Duodenal mucosa (tissue), 2 donors: ENCODE data around the gene SCART1.

Experiments
- H3K27ac ChIP-seq: one replicate; pipeline ENCODE4 v1.7.0; 2013; ENCODE audit warnings: low read depth, low read length
- H3K27me3 ChIP-seq, 2 donors: one replicate each; pipeline ENCODE4 v1.7.0; 2013; ENCODE audit warnings: low read length in 2 of 2, control low read depth in 1 of 2; ENCODE audit not compliant: insufficient read depth in 2 of 2, control insufficient read depth in 1 of 2
- H3K36me3 ChIP-seq, 2 donors: one replicate each; pipeline ENCODE4 v1.7.0; 2013; ENCODE audit warnings: low read length in 2 of 2, control low read depth in 1 of 2; ENCODE audit not compliant: insufficient read depth in 2 of 2, control insufficient read depth in 1 of 2
- H3K4me1 ChIP-seq, 2 donors: one replicate each; pipeline ENCODE4 v1.7.0; 2013; ENCODE audit warnings: low read length in 2 of 2, control low read depth in 1 of 2; ENCODE audit not compliant: insufficient read depth in 2 of 2, control insufficient read depth in 1 of 2
- H3K4me3 ChIP-seq, 2 donors: one replicate each; pipeline ENCODE4 v1.7.0; 2013; ENCODE audit warnings: low read length in 2 of 2, low read depth in 1 of 2
- H3K9ac ChIP-seq, 2 donors: one replicate each; pipeline ENCODE4 v1.7.0; 2013; ENCODE audit warnings: low read length in 2 of 2, low read depth in 1 of 2
- H3K9me3 ChIP-seq, 2 donors: one replicate each; pipeline ENCODE4 v1.7.0; 2013; ENCODE audit warnings: low read length in 2 of 2, control low read depth in 1 of 2; ENCODE audit not compliant: control insufficient read depth in 1 of 2

Gene SCART1

DNA sequence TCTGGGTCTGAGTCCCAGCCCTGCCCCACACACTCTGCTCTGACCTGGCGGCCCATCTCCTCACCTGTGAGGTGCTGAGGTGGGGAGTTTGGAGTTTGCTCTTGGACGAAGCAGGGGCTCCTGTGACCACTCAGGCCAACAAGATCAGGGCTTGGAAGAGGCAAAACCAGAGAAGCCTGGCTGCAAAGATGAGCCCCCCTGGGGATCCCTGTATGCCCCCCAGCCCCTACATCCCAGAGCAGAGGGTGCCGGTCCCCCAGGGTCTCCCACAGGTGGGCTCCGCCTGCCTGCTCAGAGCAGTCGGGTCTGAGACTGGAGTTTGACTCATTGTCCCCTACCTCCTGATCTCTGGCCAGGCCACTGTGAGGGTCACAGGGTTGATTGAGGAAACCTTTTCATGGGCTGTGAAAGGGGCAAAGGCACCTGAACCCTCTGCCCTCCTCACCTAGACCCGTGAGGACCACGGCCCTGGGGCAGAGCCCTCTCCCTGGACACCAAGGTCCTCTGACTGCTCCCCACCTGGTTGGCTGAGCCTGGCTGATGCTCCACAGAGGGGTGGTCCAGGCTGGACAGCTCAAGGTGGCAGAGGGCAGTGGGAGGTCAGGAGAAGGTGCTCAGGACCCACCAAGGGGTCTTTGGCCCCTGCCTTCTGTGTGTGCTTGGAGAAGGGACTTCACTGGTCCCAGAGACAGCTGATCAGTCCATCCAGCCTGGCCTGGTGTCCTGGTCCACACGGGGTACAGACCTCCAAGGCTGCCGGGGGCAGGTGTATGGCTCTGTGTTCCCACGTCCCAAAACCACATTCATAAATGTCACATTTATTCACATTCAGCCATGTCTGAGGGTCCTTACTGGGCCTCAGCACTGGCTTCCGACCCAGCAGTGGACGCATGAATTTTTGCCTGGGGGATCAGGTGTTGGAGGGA, 9.1 kb upstream of the SCART1 start:
- no peak overlapping the region for H3K4me3 ChIP-seq
- H3K9ac ChIP-seq, result no peak overlapping the region
- no peaks in the 10 kb centered on the region for H3K27me3 ChIP-seq
- H3K4me1 ChIP-seq, result no peaks in the 10 kb centered on the region
- H3K9me3 ChIP-seq, result peaks cover 14 to 26% of the 10 kb centered on the region in 2 donors
- H3K27ac ChIP-seq, result no peak overlapping the region
- H3K36me3 ChIP-seq, result no peaks in the 10 kb centered on the region

DNA sequence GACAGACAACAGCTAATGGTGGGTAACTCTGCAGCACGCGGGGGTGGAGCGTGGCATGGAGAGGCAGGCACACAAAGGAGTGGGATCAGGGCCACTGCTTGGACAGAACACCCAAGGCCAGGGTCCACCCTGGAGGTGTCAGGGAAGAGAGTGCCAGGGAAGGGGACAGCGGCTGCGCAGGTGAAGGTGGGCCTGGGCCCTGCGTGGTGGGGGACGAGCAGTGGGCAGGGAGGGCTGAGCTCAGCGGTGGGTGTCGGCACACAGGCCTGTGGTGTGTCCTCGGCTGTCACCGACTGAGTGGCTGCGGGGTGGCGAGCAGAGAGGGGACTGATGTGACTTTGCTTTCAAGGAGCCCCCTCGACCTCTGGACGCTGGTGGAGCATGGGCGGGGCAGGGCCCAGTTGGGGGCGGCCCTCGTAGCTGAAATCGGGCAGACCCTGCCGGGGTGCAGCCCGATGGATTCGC, 8.4 kb upstream of the SCART1 start:
- Histone ChIP-seq H3K27me3 (no peaks in the 10 kb centered on the region), H3K4me3 (no peak overlapping the region), H3K36me3 (no peaks in the 10 kb centered on the region), H3K27ac (no peak overlapping the region), H3K4me1 (no peaks in the 10 kb centered on the region), H3K9ac (no peak overlapping the region), H3K9me3 (peaks cover 14 to 26% of the 10 kb centered on the region in 2 donors)

- H3K27ac ChIP-seq, result no peak overlapping the region
- H3K4me3 ChIP-seq, result no peak overlapping the region
- no peak overlapping the region for H3K9ac ChIP-seq
- peaks cover 14 to 26% of the 10 kb centered on the region in 2 donors for H3K9me3 ChIP-seq
- H3K4me1 ChIP-seq, result no peaks in the 10 kb centered on the region
- no peaks in the 10 kb centered on the region for H3K36me3 ChIP-seq
- H3K27me3 ChIP-seq, result no peaks in the 10 kb centered on the region
Observed at GRCh38 chr10:133445751-133446708, 7.7 kb upstream of the SCART1 start.

- H3K9ac ChIP-seq, result no peak overlapping the region
- H3K27me3 ChIP-seq, result no peaks in the 10 kb centered on the region
- H3K27ac ChIP-seq, result no peak overlapping the region
- no peaks in the 10 kb centered on the region for H3K4me1 ChIP-seq
- no peak overlapping the region for H3K4me3 ChIP-seq
- H3K36me3 ChIP-seq, result no peaks in the 10 kb centered on the region
- H3K9me3 ChIP-seq, result peaks cover 14 to 26% of the 10 kb centered on the region in 2 donors
Observed at GRCh38 chr10:133446979-133447378, 6.8 kb upstream of the SCART1 start.

DNA sequence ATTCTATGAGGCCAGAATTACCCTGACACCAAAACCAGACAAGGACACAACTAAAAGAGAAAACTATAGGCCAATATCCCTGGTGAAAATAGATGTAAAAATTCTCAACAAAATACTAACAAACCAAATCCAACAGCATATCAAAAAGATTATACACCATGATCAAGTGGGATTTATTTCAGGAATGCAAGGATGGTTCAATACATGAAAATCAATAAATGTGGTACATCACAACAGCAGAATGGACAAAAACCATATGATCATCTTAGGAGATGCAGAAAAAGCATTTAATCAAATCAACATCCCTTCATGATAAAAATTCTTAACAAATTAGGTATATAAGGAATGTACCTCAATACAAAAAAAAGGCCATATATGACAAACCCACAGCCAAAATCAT, 5.6 kb upstream of the SCART1 start:
- Histone ChIP-seq H3K27me3 (no peaks in the 10 kb centered on the region), H3K4me3 (no peak overlapping the region), H3K36me3 (no peaks in the 10 kb centered on the region), H3K9me3 (peaks cover 14 to 26% of the 10 kb centered on the region in 2 donors), H3K27ac (no peak overlapping the region), H3K9ac (no peak overlapping the region), H3K4me1 (no peaks in the 10 kb centered on the region)

- H3K4me1 ChIP-seq, result no peaks in the 10 kb centered on the region
- H3K9ac ChIP-seq, result no peak overlapping the region
- no peak overlapping the region for H3K27ac ChIP-seq
- no peaks in the 10 kb centered on the region for H3K27me3 ChIP-seq
- no peak overlapping the region for H3K4me3 ChIP-seq
- peaks cover 14 to 26% of the 10 kb centered on the region in 2 donors for H3K9me3 ChIP-seq
- no peaks in the 10 kb centered on the region for H3K36me3 ChIP-seq
Observed at GRCh38 chr10:133451346-133451745, 2.4 kb upstream of the SCART1 start.

DNA sequence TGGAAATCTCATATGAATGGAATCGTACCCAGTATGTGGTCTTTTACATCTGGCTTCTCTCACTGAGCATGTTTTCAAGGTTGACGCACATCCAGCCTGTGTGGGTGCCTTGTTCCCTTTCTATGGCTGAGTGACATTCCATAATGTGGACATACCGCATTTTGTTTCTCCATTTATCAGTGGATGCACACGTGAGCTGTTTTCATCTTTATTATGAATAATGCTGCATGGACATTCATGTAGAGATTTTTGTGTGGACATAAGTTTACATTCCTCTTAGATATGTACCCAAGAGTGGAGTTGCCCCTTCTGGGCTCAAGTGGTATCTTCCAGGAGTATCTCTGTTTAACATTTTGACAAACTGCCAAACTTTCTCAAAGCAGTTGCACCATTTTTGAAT, 1.3 kb upstream of the SCART1 start:
- Histone ChIP-seq H3K9me3 (peaks cover 7 to 18% of the 10 kb centered on the region in 2 donors), H3K27ac (no peak overlapping the region), H3K27me3 (no peaks in the 10 kb centered on the region), H3K9ac (no peak overlapping the region), H3K4me3 (no peak overlapping the region), H3K36me3 (no peaks in the 10 kb centered on the region), H3K4me1 (no peaks in the 10 kb centered on the region)

- Histone ChIP-seq H3K4me3 (no peak overlapping the region), H3K27ac (no peak overlapping the region), H3K9ac (no peak overlapping the region), H3K4me1 (no peaks in the 10 kb centered on the region), H3K36me3 (no peaks in the 10 kb centered on the region), H3K27me3 (no peaks in the 10 kb centered on the region), H3K9me3 (no peaks in the 10 kb centered on the region)
Observed at GRCh38 chr10:133454204-133454893, 604 bp downstream of the SCART1 start.

- Histone ChIP-seq H3K27me3 (no peaks in the 10 kb centered on the region), H3K4me3 (no peak overlapping the region)
Observed at GRCh38 chr10:133455196-133455595, 1.5 kb downstream of the SCART1 start.

More at GRCh38 chr10:133455196-133455595, 1.5 kb downstream of the SCART1 start:
- Histone ChIP-seq H3K9me3 (no peaks in the 10 kb centered on the region), H3K36me3 (no peaks in the 10 kb centered on the region), H3K9ac (no peak overlapping the region), H3K27ac (no peak overlapping the region), H3K4me1 (no peaks in the 10 kb centered on the region)
